Small intestine (tissue), 7 donors: ENCODE measurements around the gene RNF215. TPM values are rescaled to one million over a fixed set of nuclear protein-coding genes. Genes with fewer than 3 reads are reported as not detected.
A peak's percentile ranks its signal among the peaks of the same experiment; 100 is the strongest.

Experiments used
- DNase-seq, 2 donors: peaks; one replicate each; pipeline versions ENCODE4 v3.0.0 to v3.0.0-alpha.2; 2013
- FAIRE-seq: peaks from 2 replicates; lab custom pipeline; 2012; peaks lifted over from hg19 to GRCh38; lab: Jason Lieb, UNC
- H3K27ac ChIP-seq, 3 donors: one replicate each; pipeline ENCODE4 v1.5.1; 2013; ENCODE audit warnings: low read length in 2 of 3, mild to moderate bottlenecking in 2 of 3, control low read depth in 1 of 3, inconsistent platforms in 1 of 3, low read depth in 1 of 3, moderate library complexity in 1 of 3
- H3K27me3 ChIP-seq, 3 donors: one replicate each; pipeline ENCODE4 v1.6.1; 2013; ENCODE audit warnings: low read length in 3 of 3, inconsistent platforms in 1 of 3; ENCODE audit not compliant: control insufficient read depth in 3 of 3, insufficient read depth in 3 of 3
- H3K36me3 ChIP-seq, 3 donors: one replicate each; pipeline ENCODE4 v1.6.1; 2013; ENCODE audit warnings: low read length in 3 of 3, inconsistent platforms in 1 of 3, low read depth in 1 of 3, mild to moderate bottlenecking in 1 of 3, moderate library complexity in 1 of 3; ENCODE audit not compliant: control insufficient read depth in 3 of 3, insufficient read depth in 2 of 3
- H3K4me1 ChIP-seq, 3 donors: one replicate each; pipeline ENCODE4 v1.6.1; 2013; ENCODE audit warnings: low read length in 2 of 3, inconsistent platforms in 1 of 3, low read depth in 1 of 3, mild to moderate bottlenecking in 1 of 3, moderate library complexity in 1 of 3; ENCODE audit not compliant: control insufficient read depth in 3 of 3, insufficient read depth in 2 of 3
- H3K4me3 ChIP-seq, 3 donors: one replicate each; pipeline ENCODE4 v1.5.1; 2013; ENCODE audit warnings: low read length in 3 of 3, control low read depth in 1 of 3, inconsistent platforms in 1 of 3, low read depth in 1 of 3, mild to moderate bottlenecking in 1 of 3, moderate library complexity in 1 of 3
- H3K9me3 ChIP-seq, 2 donors: one replicate each; pipeline ENCODE4 v1.6.1; 2013; ENCODE audit warnings: low read depth in 1 of 2, low read length in 1 of 2; ENCODE audit not compliant: control insufficient read depth in 2 of 2, insufficient read depth in 1 of 2
- WGBS, 3 donors: extraction: QIAGEN DNeasy Blood & Tissue Kit; methylation state at CpG; one replicate each; pipeline ENCODE4 v1.1.7; 2013; 5-methylcytosine and 5-hydroxymethylcytosine counted together
- polyA plus RNA-seq, 4 donors: library from polyadenylated mRNA; stranded (reverse) in 3 of 4; unstranded in 1 of 4; fragments of 200-250 nt in 3 of 4; fragments of 120-200 nt in 1 of 4; gene quantifications; one replicate each; pipeline versions ENCODE4 v1.2.1 to v1.2.3, GENCODE V29; 2013
- donor health status: healthy with polysubstance abuse.
- donor health status: control.
- donor health status: control.
- donor health status: Bipolar disorder and iron deficiency.
- donor health status: healthy.

The RNF215 gene
- polyA plus RNA-seq, 4 donors, result 3.8 to 12.1 (median 10.3) TPM

DNA sequence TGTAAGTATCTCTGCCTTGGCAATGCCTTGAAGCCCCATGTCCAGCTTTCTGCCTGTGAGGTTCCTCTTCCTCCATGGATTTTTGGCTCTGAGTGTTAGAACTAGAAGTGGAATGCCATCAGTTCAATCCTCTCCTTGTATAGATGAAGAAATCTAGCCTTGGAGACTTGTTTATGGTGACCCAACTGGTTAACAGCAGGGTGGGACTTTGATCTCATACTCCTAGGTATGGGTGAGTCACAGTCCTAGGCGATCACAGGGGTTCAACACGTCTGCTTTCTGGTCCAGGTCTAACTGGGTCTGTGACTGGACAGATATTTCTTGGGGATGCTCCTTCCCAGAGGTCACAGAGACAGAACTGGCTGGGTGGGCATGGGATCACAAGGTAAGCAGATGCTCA is 29.2 kb upstream of the RNF215 start:
- DNase-seq (peak; percentile 84 to 93), FAIRE-seq (no peak)
- peak overlapping the region in 2 of 3 donors; percentile 38 to 93 for H3K27ac ChIP-seq
- peaks cover 0 to 52% (median 11%) of the 10 kb centered on the region in 3 donors for H3K4me1 ChIP-seq
- no peak overlapping the region for H3K4me3 ChIP-seq
- H3K27me3 ChIP-seq, result no peaks in the 10 kb centered on the region
- WGBS, 3 donors, result 2 to 67% (median 46%) methylated on average over 2 of the region's 2 CpGs
- peaks cover 0 to 61% (median 11%) of the 10 kb centered on the region in 3 donors for H3K36me3 ChIP-seq
- H3K9me3 ChIP-seq, result no peaks in the 10 kb centered on the region

DNA sequence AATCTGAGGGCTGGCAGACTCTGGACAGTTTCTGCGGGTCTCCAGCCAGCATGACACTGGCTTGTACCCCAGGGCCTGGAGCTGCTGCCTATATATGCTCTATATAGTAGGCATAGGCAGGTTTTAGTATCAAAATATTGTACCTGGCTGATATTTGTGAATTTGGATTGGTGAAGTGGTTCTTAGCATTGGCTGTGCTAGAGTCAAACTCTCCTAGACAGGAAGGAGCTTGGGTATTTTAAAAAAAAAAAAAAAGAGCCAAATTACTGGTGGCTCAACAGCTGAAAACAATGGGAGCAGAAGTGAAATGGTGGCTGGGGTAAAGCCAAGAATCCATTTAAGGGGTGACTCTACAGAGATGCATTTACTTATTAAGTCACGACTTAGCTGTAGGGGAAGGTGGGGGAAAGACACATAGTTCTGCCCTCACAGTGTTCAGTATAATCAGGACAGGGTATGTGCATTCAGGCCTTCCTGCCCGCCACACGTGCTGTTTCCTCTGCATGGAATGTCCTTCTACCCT is 27.4 kb upstream of the RNF215 start:
- Histone ChIP-seq H3K36me3 (peaks cover 0 to 75% (median 14%) of the 10 kb centered on the region in 3 donors), H3K4me1 (peaks cover 0 to 37% (median 7%) of the 10 kb centered on the region in 3 donors), H3K9me3 (no peaks in the 10 kb centered on the region), H3K27ac (peak overlapping the region in 1 of 3 donors; percentile 22), H3K27me3 (no peaks in the 10 kb centered on the region), H3K4me3 (no peak overlapping the region)
- FAIRE-seq (no peak), DNase-seq (no peak)
- WGBS, 3 donors, result 86 to 95% (median 94%) methylated on average over 4 of the region's 4 CpGs

DNA sequence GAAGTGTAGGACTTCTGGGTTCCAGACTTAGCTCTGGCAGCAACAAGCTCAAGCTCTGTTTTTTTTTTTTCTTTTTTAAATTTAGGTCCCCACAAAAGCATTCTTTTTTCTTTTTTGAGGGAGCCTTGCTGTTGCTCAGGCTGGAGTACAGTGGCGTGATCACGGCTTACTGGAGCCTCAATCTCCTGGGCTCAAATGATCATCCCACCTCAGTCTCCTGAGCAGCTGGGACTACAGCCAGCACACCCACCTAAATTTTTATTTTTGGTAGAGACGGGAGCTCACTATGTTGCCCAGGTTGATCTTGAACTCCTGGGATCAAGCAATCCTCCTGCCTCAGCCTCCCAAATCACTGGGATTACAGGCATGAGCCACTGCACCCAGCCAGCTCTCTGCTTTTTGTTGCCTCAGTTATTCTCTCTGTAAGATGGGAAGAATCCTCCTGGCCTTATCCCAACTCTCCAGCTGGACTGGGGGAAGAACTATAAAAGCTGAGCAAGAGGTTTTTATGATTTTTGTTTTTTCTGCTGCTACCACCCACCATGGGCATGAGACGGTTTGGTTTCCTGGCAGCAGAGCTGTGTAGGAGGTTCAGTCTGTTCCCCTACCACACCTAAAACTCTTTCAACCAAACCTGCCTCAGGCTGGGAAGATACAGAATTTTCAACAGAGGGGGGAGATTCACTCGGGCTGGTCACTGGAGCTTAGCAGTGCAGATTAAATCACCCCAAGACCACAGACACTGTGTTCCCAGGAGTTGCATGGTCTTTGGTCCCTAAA is 26.7 kb upstream of the RNF215 start:
- DNase-seq, result no peak
- no peak overlapping the region for H3K27ac ChIP-seq
- peaks cover 0 to 81% (median 17%) of the 10 kb centered on the region in 3 donors for H3K36me3 ChIP-seq
- 84 to 88% (median 87%) methylated on average over 5 of the region's 5 CpGs for WGBS, 3 donors
- H3K4me3 ChIP-seq, result no peak overlapping the region
- H3K9me3 ChIP-seq, result no peaks in the 10 kb centered on the region
- FAIRE-seq, result no peak
- peaks cover 0 to 33% (median 7%) of the 10 kb centered on the region in 3 donors for H3K4me1 ChIP-seq
- H3K27me3 ChIP-seq, result no peaks in the 10 kb centered on the region

DNA sequence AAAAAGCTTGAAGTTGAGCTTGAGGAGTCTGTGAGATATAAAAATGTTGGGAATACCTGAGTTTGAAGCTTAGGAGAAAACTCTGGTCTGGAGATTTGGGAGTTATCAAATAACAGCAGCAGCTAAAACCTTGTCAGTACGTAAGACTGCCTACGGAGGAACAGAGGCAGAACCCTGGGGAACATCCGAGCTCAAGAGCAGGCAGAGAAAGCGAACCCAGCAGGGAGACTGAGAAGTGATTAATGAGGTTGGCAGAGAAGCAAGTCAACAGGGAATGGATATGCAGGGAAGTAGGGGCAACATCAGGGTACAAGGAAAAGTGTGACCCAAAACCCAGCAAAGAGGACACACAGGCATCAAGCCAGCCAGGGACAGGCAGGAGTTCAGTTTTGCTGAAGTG is 25.8 kb upstream of the RNF215 start:
- H3K4me3 ChIP-seq, result no peak overlapping the region
- H3K4me1 ChIP-seq, result peaks cover 0 to 24% (median 7%) of the 10 kb centered on the region in 3 donors
- no peak for DNase-seq
- H3K27ac ChIP-seq, result no peak overlapping the region
- no peak for FAIRE-seq
- no peaks in the 10 kb centered on the region for H3K27me3 ChIP-seq
- no peaks in the 10 kb centered on the region for H3K9me3 ChIP-seq
- 88 to 95% (median 91%) methylated on average over 4 of the region's 4 CpGs for WGBS, 3 donors
- peaks cover 0 to 83% (median 17%) of the 10 kb centered on the region in 3 donors for H3K36me3 ChIP-seq

DNA sequence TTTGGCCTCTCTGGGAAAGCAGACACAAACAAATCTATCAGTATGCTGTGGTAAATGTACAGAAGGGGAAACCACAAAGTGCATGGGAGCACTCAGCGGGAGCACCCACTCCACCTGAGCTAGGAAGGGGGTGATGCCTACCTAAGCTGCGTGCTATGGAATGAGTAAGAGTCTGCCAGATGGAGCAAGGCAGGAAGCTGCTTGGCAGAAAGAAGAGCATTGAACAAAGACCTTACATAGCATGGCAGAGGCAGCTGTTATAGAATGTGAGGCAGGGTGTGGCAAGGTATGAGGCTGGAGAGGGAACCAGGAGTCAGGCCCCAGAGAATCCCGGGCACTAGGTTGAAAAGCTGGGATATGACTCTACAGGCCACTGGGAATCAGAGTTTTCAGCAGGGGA is 24.6 kb upstream of the RNF215 start:
- no peak overlapping the region for H3K27ac ChIP-seq
- H3K4me1 ChIP-seq, result peaks cover 0 to 13% (median 4%) of the 10 kb centered on the region in 3 donors
- H3K36me3 ChIP-seq, result peaks cover 0 to 87% (median 19%) of the 10 kb centered on the region in 3 donors
- H3K4me3 ChIP-seq, result no peak overlapping the region
- no peaks in the 10 kb centered on the region for H3K9me3 ChIP-seq
- no peaks in the 10 kb centered on the region for H3K27me3 ChIP-seq
- no peak for FAIRE-seq
- 59 to 81% (median 71%) methylated on average over 3 of the region's 3 CpGs for WGBS, 3 donors
- no peak for DNase-seq

DNA sequence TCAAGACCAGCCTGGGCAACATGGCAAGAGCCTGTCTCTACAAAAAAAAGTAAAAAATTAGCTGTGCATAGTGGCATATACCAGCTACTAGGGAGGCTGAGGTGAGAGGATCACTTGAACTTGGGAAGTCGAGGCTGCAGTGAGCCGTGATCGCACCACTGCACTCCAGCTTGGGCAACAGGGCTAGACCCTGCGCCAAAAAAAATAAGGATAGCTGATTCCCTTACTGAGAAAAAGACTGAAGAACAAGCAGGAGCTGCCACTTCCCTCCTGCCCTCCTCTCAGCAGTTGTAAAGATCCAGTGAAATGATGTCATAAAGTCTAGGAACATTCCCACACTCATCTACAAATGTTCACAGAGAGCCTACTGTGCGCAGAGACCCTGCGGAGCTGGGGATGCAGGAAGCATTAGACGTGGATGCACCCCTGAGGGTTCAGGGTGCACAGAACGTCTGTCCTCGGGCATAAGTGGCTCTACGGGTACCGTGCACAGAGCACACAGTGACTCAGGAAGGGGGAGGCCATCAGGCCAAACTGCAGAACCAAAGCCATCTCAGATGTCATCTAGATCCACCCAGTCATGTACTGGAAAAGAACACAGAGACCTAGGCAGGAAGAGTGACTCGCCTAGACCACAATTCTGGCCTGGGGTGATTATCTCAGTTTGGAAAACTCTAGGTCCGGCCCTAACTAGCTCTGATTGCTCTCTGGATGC is 21.3 kb upstream of the RNF215 start:
- H3K27me3 ChIP-seq, result no peaks in the 10 kb centered on the region
- peaks cover 4 to 81% (median 17%) of the 10 kb centered on the region in 3 donors for H3K36me3 ChIP-seq
- 83 to 91% (median 87%) methylated on average over 13 of the region's 13 CpGs for WGBS, 3 donors
- FAIRE-seq (no peak), DNase-seq (no peak)
- H3K4me3 ChIP-seq, result no peak overlapping the region
- no peaks in the 10 kb centered on the region for H3K9me3 ChIP-seq
- peaks cover 0 to 15% (median 4%) of the 10 kb centered on the region in 3 donors for H3K4me1 ChIP-seq
- no peak overlapping the region for H3K27ac ChIP-seq

DNA sequence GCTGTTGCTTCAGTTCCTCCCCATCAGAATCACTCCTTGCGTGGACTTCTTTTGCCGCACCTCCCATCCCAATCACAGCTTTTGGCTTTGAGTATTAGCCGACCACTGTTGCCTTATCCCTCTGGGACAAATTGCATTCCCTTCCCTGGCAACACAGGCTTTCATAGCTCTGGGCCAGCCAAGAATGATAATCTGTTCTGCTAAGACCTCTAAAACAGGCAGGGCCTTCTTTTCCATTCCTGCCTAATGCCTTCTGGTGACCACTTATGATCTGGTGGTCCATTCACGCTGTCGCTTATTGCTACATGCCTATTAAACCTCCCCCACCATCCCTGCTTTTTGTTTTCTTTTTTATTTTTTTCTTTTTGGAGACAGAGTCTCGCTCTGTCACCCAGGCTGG is 19.2 kb upstream of the RNF215 start:
- Histone ChIP-seq H3K9me3 (no peaks in the 10 kb centered on the region), H3K4me1 (peaks cover 0 to 15% (median 8%) of the 10 kb centered on the region in 3 donors), H3K36me3 (peaks cover 4 to 85% (median 12%) of the 10 kb centered on the region in 3 donors), H3K27ac (no peak overlapping the region), H3K4me3 (no peak overlapping the region), H3K27me3 (no peaks in the 10 kb centered on the region)
- DNase-seq (no peak), FAIRE-seq (no peak)
- WGBS, 3 donors, result 84 to 93% (median 87%) methylated on average over 6 of the region's 6 CpGs

DNA sequence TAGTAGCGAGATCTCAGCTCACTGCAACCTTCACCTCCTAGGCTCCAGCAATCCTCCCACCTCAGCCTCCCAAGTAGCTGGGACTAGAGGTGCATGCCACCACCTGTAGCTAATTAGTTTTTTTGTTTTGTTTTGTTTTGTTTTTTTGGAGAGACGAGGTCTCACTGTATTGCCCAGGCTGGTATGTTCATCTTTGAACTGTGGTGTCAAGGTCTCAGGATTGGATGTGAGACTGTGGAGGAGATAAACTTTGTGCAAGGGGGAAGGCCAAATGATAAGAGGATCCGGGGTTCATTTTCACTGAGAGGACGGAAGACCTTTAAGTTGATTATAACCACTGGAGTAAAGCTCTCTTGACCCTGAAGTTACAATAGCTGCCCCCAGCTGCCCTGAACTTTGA is 18.5 kb upstream of the RNF215 start:
- Histone ChIP-seq H3K4me1 (peaks cover 0 to 15% (median 8%) of the 10 kb centered on the region in 3 donors), H3K4me3 (no peak overlapping the region), H3K27ac (no peak overlapping the region), H3K36me3 (peaks cover 4 to 79% (median 11%) of the 10 kb centered on the region in 3 donors), H3K9me3 (no peaks in the 10 kb centered on the region), H3K27me3 (no peaks in the 10 kb centered on the region)
- DNase-seq (peak in 1 of 2 donors; percentile 48), FAIRE-seq (no peak)
- 44 to 54% (median 49%) methylated on average over 4 of the region's 4 CpGs for WGBS, 3 donors
